Fibroblast of lung (primary cell): ENCODE data around the gene SETDB2.

Experiments used
- EZH2 ChIP-seq: IDR thresholded peaks from 2 replicates; pipeline ENCODE4 v1.5.1; 2012; ENCODE audit warnings: low read length, control low read depth, mild to moderate bottlenecking; ENCODE audit errors: missing control alignments
- TF ChIP-seq, protein P1 (sequence below), 2 donors: IDR thresholded peaks in 1 of 2; conservative IDR thresholded peaks in 1 of 2; 1 replicate in 1 of 2; 2 replicates in 1 of 2; pipeline ENCODE4 v1.5.1; 2011 to 2012; ENCODE audit warnings: low read length in 2 of 2, control low read depth in 1 of 2, inconsistent platforms in 1 of 2, low read depth in 1 of 2, mild to moderate bottlenecking in 1 of 2

DNA sequence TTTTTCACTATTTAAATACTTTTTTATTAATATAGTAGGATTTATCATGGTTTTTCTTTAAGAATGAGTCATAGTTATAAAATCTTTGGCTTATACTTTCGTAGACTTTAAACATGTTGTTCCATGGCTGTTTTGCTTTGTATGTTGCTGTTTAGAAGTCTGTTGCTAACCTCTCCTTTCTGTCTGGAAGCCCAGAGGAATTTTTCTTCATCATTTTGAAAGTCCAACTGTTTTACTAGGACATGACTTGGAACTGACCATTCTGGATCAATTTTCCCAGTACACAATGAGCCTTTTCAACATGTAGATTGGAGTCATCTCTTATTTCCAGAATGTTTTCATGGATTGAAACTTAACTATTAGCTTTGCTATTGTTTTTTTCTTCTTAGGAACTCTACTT is 8.1 kb upstream of the SETDB2 start:
- TF ChIP-seq, protein P1, sequence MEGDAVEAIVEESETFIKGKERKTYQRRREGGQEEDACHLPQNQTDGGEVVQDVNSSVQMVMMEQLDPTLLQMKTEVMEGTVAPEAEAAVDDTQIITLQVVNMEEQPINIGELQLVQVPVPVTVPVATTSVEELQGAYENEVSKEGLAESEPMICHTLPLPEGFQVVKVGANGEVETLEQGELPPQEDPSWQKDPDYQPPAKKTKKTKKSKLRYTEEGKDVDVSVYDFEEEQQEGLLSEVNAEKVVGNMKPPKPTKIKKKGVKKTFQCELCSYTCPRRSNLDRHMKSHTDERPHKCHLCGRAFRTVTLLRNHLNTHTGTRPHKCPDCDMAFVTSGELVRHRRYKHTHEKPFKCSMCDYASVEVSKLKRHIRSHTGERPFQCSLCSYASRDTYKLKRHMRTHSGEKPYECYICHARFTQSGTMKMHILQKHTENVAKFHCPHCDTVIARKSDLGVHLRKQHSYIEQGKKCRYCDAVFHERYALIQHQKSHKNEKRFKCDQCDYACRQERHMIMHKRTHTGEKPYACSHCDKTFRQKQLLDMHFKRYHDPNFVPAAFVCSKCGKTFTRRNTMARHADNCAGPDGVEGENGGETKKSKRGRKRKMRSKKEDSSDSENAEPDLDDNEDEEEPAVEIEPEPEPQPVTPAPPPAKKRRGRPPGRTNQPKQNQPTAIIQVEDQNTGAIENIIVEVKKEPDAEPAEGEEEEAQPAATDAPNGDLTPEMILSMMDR (conservative IDR thresholded peaks at IDR 0.05 in 1 of 2, IDR thresholded peaks at IDR 0.05 in 1 of 2; ENCODE audit: low read depth in 1 of 2, low read length in 2 of 2) = no peak
- TF ChIP-seq EZH2 = no peak
